ENCODE measurements around the gene CRISPLD2.

DNA sequence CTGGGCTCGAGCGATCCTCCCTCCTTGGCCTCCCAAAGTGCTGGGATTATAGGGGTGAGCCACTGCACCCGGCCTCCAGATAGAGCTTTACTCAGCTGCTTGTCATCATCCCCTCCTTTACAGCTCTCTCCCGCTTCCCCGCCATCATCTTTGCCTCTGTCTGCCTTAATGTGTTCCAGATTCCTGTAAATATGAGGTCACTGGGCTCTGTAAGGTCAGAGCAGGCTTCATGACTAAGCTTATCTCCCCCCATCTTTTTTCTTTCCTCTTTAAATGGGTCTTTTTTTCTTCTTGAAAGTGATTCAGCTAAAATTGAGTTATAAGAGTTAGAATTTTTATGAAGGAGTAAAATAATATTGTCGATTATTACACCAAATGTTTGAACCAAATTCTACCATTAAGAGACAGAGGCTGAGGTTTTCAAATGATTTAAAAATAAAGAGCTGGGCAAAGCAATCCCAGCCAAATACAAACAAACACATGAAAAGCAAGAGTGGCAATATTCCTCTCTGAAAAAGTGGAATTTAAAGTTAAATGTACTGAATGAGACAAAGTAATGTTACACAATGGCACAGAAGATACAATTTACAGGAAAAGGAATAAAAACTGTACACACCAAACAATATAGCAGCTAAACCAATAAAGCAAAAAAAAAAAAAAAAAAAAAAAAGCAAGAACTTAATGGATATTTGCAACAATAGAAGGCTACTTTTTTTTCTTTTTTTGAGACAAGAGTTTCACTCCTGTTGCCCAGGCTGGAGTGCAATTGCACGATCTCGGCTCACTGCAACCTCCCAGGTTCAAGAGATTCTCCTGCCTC is 62.1 kb downstream of the CRISPLD2 start:
- TF ChIP-seq, protein P1, sequence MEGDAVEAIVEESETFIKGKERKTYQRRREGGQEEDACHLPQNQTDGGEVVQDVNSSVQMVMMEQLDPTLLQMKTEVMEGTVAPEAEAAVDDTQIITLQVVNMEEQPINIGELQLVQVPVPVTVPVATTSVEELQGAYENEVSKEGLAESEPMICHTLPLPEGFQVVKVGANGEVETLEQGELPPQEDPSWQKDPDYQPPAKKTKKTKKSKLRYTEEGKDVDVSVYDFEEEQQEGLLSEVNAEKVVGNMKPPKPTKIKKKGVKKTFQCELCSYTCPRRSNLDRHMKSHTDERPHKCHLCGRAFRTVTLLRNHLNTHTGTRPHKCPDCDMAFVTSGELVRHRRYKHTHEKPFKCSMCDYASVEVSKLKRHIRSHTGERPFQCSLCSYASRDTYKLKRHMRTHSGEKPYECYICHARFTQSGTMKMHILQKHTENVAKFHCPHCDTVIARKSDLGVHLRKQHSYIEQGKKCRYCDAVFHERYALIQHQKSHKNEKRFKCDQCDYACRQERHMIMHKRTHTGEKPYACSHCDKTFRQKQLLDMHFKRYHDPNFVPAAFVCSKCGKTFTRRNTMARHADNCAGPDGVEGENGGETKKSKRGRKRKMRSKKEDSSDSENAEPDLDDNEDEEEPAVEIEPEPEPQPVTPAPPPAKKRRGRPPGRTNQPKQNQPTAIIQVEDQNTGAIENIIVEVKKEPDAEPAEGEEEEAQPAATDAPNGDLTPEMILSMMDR (conservative IDR thresholded peaks at IDR 0.05; ENCODE audit: low read length): no peak
- no peak for TF ChIP-seq EZH2phosphoT487 (IDR thresholded peaks at IDR 0.05; ENCODE audit: borderline replicate concordance, low read depth, low read length)

Data from OCI-LY7 (cell line).